Astrocyte (in vitro differentiated cells and primary cell): Measurements from ENCODE around the gene PLOD1.

ENCODE experiments used
- EZH2 ChIP-seq: IDR thresholded peaks from 2 replicates; pipeline ENCODE4 v1.6.1; 2012; ENCODE audit warnings: mild to moderate bottlenecking, low read length, inconsistent platforms; ENCODE audit not compliant: insufficient read depth
- TF ChIP-seq, protein P1 (sequence below): IDR thresholded peaks from 2 replicates; pipeline ENCODE4 v1.5.1; 2011; ENCODE audit warnings: low read depth, mild to moderate bottlenecking, inconsistent platforms, low read length, moderate library complexity; ENCODE audit not compliant: insufficient read depth

DNA sequence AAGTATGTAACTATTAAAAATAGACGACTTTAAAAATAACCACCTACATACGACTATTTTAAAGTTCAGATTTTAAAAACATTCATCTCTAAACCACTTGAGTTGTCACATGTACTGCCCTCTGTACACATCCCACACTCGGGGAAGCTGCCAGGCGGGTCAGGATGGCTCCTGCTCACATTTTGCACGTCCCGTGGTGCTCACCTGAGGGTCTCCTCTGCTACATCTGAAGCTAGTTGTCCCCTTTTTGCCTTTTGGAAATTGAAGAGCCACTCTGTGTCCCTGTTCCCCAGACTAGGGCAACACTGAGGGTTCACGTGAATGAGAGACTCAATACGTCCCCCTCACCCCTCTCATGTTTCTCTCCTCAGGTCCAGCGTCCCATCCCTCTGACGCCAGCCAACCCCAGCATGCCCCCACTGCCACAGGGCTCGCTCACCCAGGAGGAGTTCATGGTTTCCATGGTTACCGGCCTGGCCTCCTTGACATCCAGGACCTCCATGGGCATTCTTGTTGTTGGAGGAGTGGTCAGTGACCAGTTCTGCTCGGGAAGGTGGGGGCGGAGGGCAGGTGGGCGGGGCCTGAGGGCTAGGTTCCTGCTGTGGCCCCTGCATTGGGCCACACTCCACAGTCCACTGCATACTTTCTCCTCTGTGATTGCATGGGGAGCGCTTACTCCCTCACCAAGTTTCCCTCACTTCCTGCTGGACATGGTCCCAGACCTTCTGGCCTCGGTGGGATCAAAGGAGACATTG, 71.8 kb downstream of the PLOD1 start:
- TF ChIP-seq, protein P1, sequence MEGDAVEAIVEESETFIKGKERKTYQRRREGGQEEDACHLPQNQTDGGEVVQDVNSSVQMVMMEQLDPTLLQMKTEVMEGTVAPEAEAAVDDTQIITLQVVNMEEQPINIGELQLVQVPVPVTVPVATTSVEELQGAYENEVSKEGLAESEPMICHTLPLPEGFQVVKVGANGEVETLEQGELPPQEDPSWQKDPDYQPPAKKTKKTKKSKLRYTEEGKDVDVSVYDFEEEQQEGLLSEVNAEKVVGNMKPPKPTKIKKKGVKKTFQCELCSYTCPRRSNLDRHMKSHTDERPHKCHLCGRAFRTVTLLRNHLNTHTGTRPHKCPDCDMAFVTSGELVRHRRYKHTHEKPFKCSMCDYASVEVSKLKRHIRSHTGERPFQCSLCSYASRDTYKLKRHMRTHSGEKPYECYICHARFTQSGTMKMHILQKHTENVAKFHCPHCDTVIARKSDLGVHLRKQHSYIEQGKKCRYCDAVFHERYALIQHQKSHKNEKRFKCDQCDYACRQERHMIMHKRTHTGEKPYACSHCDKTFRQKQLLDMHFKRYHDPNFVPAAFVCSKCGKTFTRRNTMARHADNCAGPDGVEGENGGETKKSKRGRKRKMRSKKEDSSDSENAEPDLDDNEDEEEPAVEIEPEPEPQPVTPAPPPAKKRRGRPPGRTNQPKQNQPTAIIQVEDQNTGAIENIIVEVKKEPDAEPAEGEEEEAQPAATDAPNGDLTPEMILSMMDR, result no peak
- TF ChIP-seq EZH2, result no peak
